Endothelial cell of coronary artery (primary cell): ENCODE results near the gene PRKCSH. TPM values are rescaled to one million over a fixed set of nuclear protein-coding genes. Genes with fewer than 3 reads are reported as not detected.

Experiments used
- total RNA-seq: library from RNA; depleted of rRNA; stranded (reverse); fragments of >200 nt; gene quantifications from 2 replicates; pipeline ENCODE4 v1.2.3, GENCODE V29; 2014

The PRKCSH gene, protein sequence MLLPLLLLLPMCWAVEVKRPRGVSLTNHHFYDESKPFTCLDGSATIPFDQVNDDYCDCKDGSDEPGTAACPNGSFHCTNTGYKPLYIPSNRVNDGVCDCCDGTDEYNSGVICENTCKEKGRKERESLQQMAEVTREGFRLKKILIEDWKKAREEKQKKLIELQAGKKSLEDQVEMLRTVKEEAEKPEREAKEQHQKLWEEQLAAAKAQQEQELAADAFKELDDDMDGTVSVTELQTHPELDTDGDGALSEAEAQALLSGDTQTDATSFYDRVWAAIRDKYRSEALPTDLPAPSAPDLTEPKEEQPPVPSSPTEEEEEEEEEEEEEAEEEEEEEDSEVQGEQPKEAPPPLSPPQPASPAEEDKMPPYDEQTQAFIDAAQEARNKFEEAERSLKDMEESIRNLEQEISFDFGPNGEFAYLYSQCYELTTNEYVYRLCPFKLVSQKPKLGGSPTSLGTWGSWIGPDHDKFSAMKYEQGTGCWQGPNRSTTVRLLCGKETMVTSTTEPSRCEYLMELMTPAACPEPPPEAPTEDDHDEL
- total RNA-seq = 109 and 151 TPM in 2 replicates

DNA sequence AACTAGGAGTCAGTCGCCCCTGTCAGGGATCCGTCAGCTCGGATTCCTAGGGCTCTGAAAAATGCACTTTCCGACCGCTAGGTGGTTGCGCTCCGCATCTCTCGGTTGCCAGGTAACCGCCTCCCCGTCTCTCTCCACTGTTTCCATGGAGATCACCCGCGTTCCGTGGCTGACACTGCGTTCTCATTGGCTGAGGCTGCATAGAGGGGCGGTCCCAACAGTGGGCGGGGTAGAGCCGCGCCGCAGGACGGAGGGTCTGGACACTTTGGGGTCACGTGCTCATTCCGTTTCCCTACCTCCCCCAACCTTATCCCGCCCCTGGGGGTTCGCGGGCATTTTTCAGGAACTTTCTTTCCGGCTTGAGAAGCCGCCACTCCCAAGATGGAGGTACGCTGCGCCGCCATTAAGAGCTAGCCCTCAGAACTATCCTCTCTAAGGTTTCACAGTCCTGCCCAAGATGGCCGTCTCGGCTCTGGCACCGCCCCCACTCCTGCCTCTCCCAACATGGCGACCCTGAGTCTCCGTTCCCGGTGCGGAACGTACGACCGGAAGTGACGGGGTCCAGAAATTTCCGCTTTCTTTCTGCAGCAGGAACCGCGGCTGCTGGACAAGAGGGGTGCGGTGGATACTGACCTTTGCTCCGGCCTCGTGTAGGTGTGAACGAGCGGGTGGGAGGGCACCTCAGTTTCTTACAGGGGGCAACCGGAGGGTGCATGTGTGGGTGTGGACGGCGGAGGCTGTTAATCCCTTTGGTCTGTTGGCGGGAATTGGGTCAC, at the start of gene PRKCSH, which contains the start of gene ODAD3:
Gene PRKCSH (plus strand): TSS at position 579 of the 776 bp plus-strand sequence. CDS start 483 bp downstream, outside the sequence.
Gene ODAD3 (minus strand): TSS at position 65 of the 776 bp plus-strand sequence. CDS start 105 bp downstream, outside the sequence.

DNA sequence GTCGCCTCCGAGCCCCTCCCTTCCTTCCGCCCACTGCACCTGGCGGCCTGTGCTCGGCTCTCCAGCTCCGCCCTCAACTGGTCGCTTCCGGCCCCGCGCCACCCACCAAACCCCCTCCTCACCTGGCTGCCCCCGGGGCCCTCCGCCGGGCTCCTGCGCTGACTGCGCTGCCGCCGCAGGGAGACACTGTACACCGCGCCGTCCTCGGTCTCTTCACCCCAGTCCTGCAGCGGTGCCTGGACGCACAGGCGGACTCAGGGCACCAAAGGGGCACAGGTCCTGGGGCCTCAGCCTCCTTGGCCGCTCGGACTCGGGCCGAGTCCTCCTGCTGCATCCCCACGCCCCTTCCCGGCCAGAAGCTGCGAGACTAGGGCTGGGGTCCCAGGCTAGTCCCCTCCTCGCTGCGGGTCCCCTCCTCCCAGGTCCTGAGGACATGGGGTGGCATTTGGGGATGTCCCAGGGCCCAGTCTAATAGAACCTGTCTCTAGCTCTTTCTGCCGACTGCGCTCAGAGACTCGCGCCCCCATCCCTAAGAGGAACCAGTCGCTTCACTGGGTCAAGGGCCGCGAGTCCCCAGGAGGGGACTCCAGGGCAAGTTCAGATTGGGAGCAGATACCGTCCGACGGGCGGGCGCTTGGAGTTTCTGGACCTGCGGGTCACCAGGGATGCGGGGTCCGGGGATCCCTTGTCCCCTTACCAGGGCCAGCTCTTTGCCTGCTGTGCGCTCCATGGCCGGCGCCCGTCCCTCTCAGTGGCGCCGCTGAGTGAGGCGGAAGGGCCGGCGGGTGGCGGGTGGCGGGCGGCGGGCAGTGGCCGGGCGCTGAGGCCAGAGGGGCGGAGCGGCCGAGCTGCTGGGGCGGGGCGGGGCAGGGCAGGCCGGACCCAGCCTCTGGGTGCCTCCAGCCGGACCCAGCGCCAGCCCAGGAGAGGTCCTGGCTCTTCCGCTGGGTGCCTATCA, 16.6 kb upstream of the PRKCSH start, which contains the start of gene RGL3:
Gene RGL3 (minus strand): TSS at position 766 of the 958 bp plus-strand sequence. CDS start 36 bp downstream, at position 730.

DNA sequence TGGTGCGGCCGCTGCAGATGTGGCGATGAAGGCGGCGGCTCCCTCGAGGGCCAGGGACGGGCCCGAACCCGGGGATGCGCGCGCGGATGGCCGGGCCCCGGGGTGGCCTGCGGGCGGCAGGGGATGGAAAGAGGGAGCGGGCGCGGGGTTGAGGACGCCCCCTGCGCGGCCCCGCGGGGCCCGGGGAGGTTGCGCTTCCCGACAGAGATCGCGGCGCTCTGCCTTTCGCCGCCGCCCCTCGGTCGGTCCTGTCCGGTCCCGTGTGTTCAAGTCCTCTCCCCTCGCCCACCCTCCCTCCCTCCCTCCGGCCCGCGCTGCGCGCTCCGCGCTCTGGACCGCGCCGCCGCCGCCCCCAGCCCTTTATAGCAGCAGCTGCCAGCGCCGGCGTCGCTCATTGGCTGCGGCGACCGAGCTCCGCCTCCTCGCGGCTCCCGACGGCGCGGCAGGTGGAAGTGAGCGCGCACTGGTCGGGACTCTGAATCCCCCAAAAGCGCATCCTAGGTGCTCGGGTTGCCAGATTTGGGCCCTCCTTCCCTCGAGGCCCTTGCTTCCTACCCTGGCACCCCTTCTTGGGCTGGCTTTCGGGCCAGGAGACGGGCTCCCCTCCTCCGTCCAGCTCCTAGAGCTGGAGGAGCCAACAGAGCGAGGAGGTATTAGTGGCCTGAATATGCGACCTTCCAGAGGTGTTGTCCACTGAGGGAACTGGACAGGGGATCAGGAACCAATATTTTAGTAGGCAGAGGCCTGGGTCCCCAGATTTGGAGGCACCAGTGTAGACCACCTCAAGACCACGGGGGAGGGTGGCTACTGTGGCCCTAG, 45.5 kb downstream of the PRKCSH start, which contains the start of gene ELAVL3:
Gene ELAVL3 (minus strand): TSS at position 332 of the 819 bp plus-strand sequence. CDS start 438 bp downstream, outside the sequence.

Other genes starting within 250 kb of the PRKCSH start
- 43.2 and 105 TPM in 2 replicates for gene KANK2, start 238.1 kb upstream of the PRKCSH start, total RNA-seq
- not detected in 2 replicates for gene ANGPTL8, start 196.0 kb upstream of the PRKCSH start, total RNA-seq
- gene DOCK6, start 173.1 kb upstream of the PRKCSH start, total RNA-seq = 46.7 and 86.6 TPM in 2 replicates
- gene TSPAN16, start 139.5 kb upstream of the PRKCSH start, total RNA-seq = not detected in 2 replicates
- gene RAB3D, start 96.0 kb upstream of the PRKCSH start, total RNA-seq = 35.7 and 42.8 TPM in 2 replicates
- gene TMEM205, start 89.4 kb upstream of the PRKCSH start, total RNA-seq = 54.2 and 67.8 TPM in 2 replicates
- gene CCDC159, start 89.1 kb upstream of the PRKCSH start, total RNA-seq = 8.3 and 11.1 TPM in 2 replicates
- gene PLPPR2, start 80.2 kb upstream of the PRKCSH start, total RNA-seq = 6.7 and 8.4 TPM in 2 replicates
- gene SWSAP1, start 61.0 kb upstream of the PRKCSH start, total RNA-seq = 0.56 and 0.72 TPM in 2 replicates
- gene EPOR, start 51.3 kb upstream of the PRKCSH start, total RNA-seq = 6.3 and 6.7 TPM in 2 replicates
- gene RGL3, start 16.3 kb upstream of the PRKCSH start, total RNA-seq = 0.27 and 1.5 TPM in 2 replicates
- 0.09 and 0.28 TPM in 2 replicates for gene ODAD3, start 514 bp upstream of the PRKCSH start, total RNA-seq
- not detected in 2 replicates for gene ELAVL3, start 45.4 kb downstream of the PRKCSH start, total RNA-seq
- gene ZNF653, start 70.2 kb downstream of the PRKCSH start, total RNA-seq = 5.2 and 6.3 TPM in 2 replicates
- gene ECSIT, start 93.5 kb downstream of the PRKCSH start, total RNA-seq = 30.2 and 44.1 TPM in 2 replicates
- gene CNN1, start 103.2 kb downstream of the PRKCSH start, total RNA-seq = 2.0 and 6.9 TPM in 2 replicates
- 23.4 and 24.9 TPM in 2 replicates for gene ELOF1, start 123.6 kb downstream of the PRKCSH start, total RNA-seq
- gene ACP5, start 142.0 kb downstream of the PRKCSH start, total RNA-seq = 0.09 TPM in 2 replicates
- 18.7 and 21.2 TPM in 2 replicates for gene ZNF627, start 161.8 kb downstream of the PRKCSH start, total RNA-seq